WTC11 (cell line): ENCODE results near the gene JMJD7. TPM values are rescaled to one million over a fixed set of nuclear protein-coding genes. Genes with fewer than 3 reads are reported as not detected.

Experiments
- ATAC-seq: fragments of 200-7000 bp; cut with Tn5 transposase; 2 replicates; pipeline ENCODE4 v1.10.0; 2021; ENCODE audit warnings: mild to moderate bottlenecking, moderate library complexity
- CTCF ChIA-PET: fragments of 300-600 bp; sonication (Branson Sonifier 250); formaldehyde crosslinking; loops from one replicate; lab custom pipeline; 2021; ENCODE audit warnings: antibody characterized with exemption; lab: Charles Lee
- POLR2A ChIA-PET: fragments of 350-600 bp; sonication (Branson Sonifier 250); formaldehyde crosslinking; loops from one replicate; lab custom pipeline; 2021; ENCODE audit warnings: antibody characterized with exemption; lab: Charles Lee
- DNase-seq: peaks from one replicate; pipeline ENCODE4 v3.0.0; 2021; ENCODE audit warnings: low spot score
- H3K27ac Mint-ChIP-seq: 2 replicates; pipeline ENCODE4 v1.8.0; 2021; ENCODE audit warnings: mixed read lengths
- H3K27me3 Mint-ChIP-seq: 2 replicates; pipeline ENCODE4 v1.8.0; 2021; ENCODE audit warnings: low read depth, mild to moderate bottlenecking, moderate library complexity, mixed read lengths
- H3K36me3 Mint-ChIP-seq: 2 replicates; pipeline ENCODE4 v1.8.0; 2021; ENCODE audit warnings: mixed read lengths
- H3K4me1 Mint-ChIP-seq: 2 replicates; pipeline ENCODE4 v1.8.0; 2022; ENCODE audit warnings: mixed read lengths
- H3K4me3 Mint-ChIP-seq: 2 replicates; pipeline ENCODE4 v1.8.0; 2021; ENCODE audit warnings: mild to moderate bottlenecking, moderate library complexity, mixed read lengths
- H3K9me3 Mint-ChIP-seq: 2 replicates; pipeline ENCODE4 v1.8.0; 2021; ENCODE audit warnings: mixed read lengths
- AFF4 ChIP-seq: sonication (generic); formaldehyde crosslinking; IDR thresholded peaks from 2 replicates; pipeline ENCODE4 v1.8.1; 2023; ENCODE audit warnings: mild to moderate bottlenecking, missing genetic modification reagents, borderline replicate concordance
- CBFB ChIP-seq: sonication (generic); formaldehyde crosslinking; IDR thresholded peaks from 2 replicates; pipeline ENCODE4 v1.8.1; 2022; ENCODE audit warnings: mild to moderate bottlenecking, low read depth, missing genetic modification reagents
- E2F1 ChIP-seq: sonication (generic); formaldehyde crosslinking; IDR thresholded peaks from 2 replicates; pipeline ENCODE4 v1.8.0; 2022; ENCODE audit warnings: mild to moderate bottlenecking, missing genetic modification reagents
- ESRRA ChIP-seq: sonication (generic); formaldehyde crosslinking; IDR thresholded peaks from 2 replicates; pipeline ENCODE4 v1.8.1; 2022; ENCODE audit warnings: mild to moderate bottlenecking, missing genetic modification reagents, borderline replicate concordance
- FOXK1 ChIP-seq: sonication (generic); formaldehyde crosslinking; IDR thresholded peaks from 2 replicates; pipeline ENCODE4 v1.8.0; 2022; ENCODE audit warnings: mild to moderate bottlenecking, moderate library complexity, missing genetic modification reagents
- FOXP1 ChIP-seq: sonication (generic); formaldehyde crosslinking; IDR thresholded peaks from 2 replicates; pipeline ENCODE4 v1.8.0; 2022; ENCODE audit warnings: missing genetic modification reagents, mild to moderate bottlenecking, moderate library complexity, borderline replicate concordance
- MAX ChIP-seq: sonication (generic); formaldehyde crosslinking; IDR thresholded peaks from 2 replicates; pipeline ENCODE4 v1.8.0; 2022; ENCODE audit warnings: mild to moderate bottlenecking, missing genetic modification reagents
- NR1H2 ChIP-seq: sonication (generic); formaldehyde crosslinking; IDR thresholded peaks from 2 replicates; pipeline ENCODE4 v1.9.0; 2021; ENCODE audit warnings: mild to moderate bottlenecking, moderate library complexity, missing genetic modification reagents
- OVOL2 ChIP-seq: fragments of 250-450 bp; sonication (Bioruptor Pico); IDR thresholded peaks from 2 replicates; pipeline ENCODE4 v1.9.0; 2021; ENCODE audit warnings: mild to moderate bottlenecking, borderline replicate concordance
- PRDM15 ChIP-seq: sonication (generic); formaldehyde crosslinking; IDR thresholded peaks from 2 replicates; pipeline ENCODE4 v1.8.0; 2022; ENCODE audit warnings: missing genetic modification reagents
- PRRX2 ChIP-seq: fragments of 250-450 bp; sonication (Bioruptor Pico); IDR thresholded peaks from 2 replicates; pipeline ENCODE4 v1.8.0; 2021; ENCODE audit warnings: mild to moderate bottlenecking
- TEAD1 ChIP-seq: sonication (generic); formaldehyde crosslinking; IDR thresholded peaks from 2 replicates; pipeline ENCODE4 v1.8.0; 2022; ENCODE audit warnings: mild to moderate bottlenecking, missing genetic modification reagents
- ZBTB21 ChIP-seq: sonication (generic); formaldehyde crosslinking; IDR thresholded peaks from 2 replicates; pipeline ENCODE4 v1.8.1; 2023; ENCODE audit warnings: mild to moderate bottlenecking, missing genetic modification reagents, borderline replicate concordance
- ZNF317 ChIP-seq: sonication (generic); formaldehyde crosslinking; IDR thresholded peaks from 2 replicates; pipeline ENCODE4 v1.8.1; 2023; ENCODE audit warnings: low read depth, mild to moderate bottlenecking, moderate library complexity, missing genetic modification reagents, borderline replicate concordance
- ZSCAN18 ChIP-seq: fragments of 250-450 bp; sonication (Bioruptor Pico); IDR thresholded peaks from 2 replicates; pipeline ENCODE4 v2.1.2; 2022; ENCODE audit warnings: mild to moderate bottlenecking, moderate library complexity
- total RNA-seq: library from RNA; stranded (reverse); gene quantifications from 3 replicates; pipeline ENCODE4 v1.2.3, GENCODE V29; 2021

The JMJD7 gene
- total RNA-seq, 1 experiment from 2014 or later = 19.9 TPM

GRCh38 chr15:41788262-41788661 lies 39.6 kb upstream of the JMJD7 start:
- Mint-ChIP-seq H3K27ac (no peak overlapping the region), H3K27me3 (no peaks in the 10 kb centered on the region), H3K4me1 (peaks cover 37% of the 10 kb centered on the region), H3K36me3 (peaks cover 3% of the 10 kb centered on the region; the same call in 1 of the 2 replicates), H3K9me3 (peaks cover 4% of the 10 kb centered on the region), H3K4me3 (no peak overlapping the region)
- ChIA-PET POLR2A (no interaction called here), CTCF (interaction anchor here (1.1 to 6.2 kb wide), 3 partner anchors 14 to 116 kb away, joined by 3 to 45 read pairs (median 7); partner anchors contain the start of gene MAPKBP1)
- no peak for ATAC-seq
- no peak for DNase-seq
- TF ChIP-seq AFF4 (CRISPR knock-in tag) = no peak
- TF ChIP-seq TEAD1 (CRISPR knock-in tag) = no peak
- TF ChIP-seq ESRRA (CRISPR knock-in tag) = no peak
- no peak for TF ChIP-seq OVOL2 (CRISPR knock-in tag)
- no peak for TF ChIP-seq E2F1 (CRISPR knock-in tag)
- no peak for TF ChIP-seq PRDM15 (CRISPR knock-in tag)
- no peak for TF ChIP-seq CBFB (CRISPR knock-in tag)
- no peak for TF ChIP-seq ZBTB21 (CRISPR knock-in tag)
- no peak for TF ChIP-seq ZSCAN18 (CRISPR knock-in tag)
- no peak for TF ChIP-seq NR1H2 (CRISPR knock-in tag)
- TF ChIP-seq MAX (CRISPR knock-in tag) = no peak
- no peak for TF ChIP-seq PRRX2 (CRISPR knock-in tag)
- no peak for TF ChIP-seq ZNF317 (CRISPR knock-in tag)
- no peak for TF ChIP-seq FOXK1 (CRISPR knock-in tag)

GRCh38 chr15:41789236-41789635 lies 38.7 kb upstream of the JMJD7 start:
- H3K36me3 Mint-ChIP-seq = peaks cover under 1% of the 10 kb centered on the region; the same call in 1 of the 2 replicates
- peaks cover under 1% of the 10 kb centered on the region for H3K9me3 Mint-ChIP-seq
- POLR2A ChIA-PET = no interaction called here
- H3K27me3 Mint-ChIP-seq = no peaks in the 10 kb centered on the region
- CTCF ChIA-PET = interaction anchor here (0.7 to 6.2 kb wide), 4 partner anchors 15 to 115 kb away, joined by 3 to 45 read pairs (median 5); partner anchors contain the start of gene MAPKBP1
- TF ChIP-seq FOXP1 (CRISPR knock-in tag) (no peak), PRDM15 (CRISPR knock-in tag) (no peak)
- H3K4me3 Mint-ChIP-seq = no peak overlapping the region
- H3K4me1 Mint-ChIP-seq = peaks cover 37% of the 10 kb centered on the region
- DNase-seq (no peak), ATAC-seq (no peak)
- H3K27ac Mint-ChIP-seq = no peak overlapping the region
